Head of caudate nucleus (tissue), 42 donors: ENCODE data around the gene ATP2B2.

Experiments
- DNase-seq, 42 donors: peaks; one replicate each; pipeline versions ENCODE4 v3.0.0 to v3.0.0-alpha.2; 2020 to 2021; ENCODE audit warnings: mixed read lengths in 7 of 42
- intact Hi-C: fragments of 100-400 bp; cut with DNase I; formaldehyde crosslinking; loops from one replicate; pipeline ENCODE4 v1.15.0; 2022

Gene ATP2B2

DNA sequence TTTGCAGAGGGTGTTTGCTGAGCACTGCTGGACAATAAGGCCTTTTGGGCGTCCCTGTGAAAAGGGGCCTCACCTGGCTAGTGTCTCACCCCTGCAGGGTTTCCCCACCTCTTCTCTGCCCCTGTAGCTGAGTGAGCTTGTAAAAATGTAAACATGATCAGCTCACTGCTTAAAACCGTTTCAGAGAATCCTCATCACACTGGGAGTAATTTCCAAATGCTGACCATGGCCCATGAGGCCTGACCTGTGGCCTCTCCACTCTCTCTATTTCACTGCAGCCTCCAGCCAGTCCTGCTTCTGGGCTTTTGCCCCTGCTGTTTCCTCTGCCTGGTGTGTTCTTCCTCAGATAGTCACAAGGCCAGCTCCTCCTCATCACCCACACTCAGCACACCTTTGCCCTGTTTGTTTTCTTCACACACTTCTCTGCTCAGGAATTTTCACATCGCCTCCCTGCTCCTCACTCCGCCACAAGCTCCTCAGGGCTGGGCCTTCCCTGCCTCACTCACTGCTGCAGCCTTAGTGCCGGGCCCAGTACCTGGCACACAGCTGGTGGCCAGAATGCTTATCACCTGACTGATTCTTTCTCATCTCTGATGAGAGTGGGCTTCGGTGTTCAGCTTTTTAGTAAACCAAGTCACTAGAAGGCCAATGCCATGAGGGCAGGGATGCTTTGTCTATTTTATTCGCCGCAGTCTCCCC, 105.2 kb downstream of the ATP2B2 start:
- DNase-seq = no peak
- intact Hi-C loops = no loop called here

DNA sequence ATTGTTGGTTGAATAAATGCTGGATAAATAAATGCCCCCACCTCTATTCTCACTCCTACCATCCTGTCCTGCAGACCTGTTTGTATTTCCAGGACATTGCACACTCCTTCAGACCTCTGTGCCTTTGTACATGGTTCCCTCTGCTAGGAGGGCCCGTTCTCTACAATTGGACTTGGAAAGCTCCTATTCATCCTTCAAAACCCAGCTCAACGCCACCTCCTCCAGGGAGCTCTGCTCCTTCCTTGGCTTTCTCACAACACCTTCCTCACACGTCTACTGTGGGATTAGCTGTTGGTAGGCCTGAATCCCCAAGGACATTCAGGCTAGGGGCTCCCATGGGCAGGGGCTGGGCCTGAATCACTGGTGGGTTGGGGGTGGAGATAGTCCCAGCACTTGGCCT, 105.8 kb downstream of the ATP2B2 start:
- intact Hi-C loops = no loop called here
- no peak for DNase-seq

DNA sequence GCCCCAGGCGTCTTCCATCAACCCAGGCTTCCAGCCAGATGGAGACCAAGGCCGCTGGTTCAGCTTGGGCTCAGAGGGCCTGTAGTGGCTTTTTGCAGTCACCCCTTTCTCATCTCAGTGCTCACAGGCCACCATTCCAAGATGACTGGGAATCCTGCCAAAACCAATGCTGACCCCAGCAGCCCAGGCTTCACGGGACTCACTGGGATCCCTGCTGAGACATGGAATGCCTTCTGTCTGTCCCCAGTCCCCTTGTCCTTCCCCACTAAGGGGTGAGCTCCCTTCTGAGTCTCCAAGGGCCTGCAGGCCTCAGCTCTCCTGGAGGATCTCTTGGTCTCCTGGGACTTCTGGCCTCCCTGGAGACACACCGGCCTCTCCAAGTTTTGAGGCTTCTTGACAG, 107.0 kb downstream of the ATP2B2 start:
- DNase-seq = no peak
- intact Hi-C loops = no loop called here

DNA sequence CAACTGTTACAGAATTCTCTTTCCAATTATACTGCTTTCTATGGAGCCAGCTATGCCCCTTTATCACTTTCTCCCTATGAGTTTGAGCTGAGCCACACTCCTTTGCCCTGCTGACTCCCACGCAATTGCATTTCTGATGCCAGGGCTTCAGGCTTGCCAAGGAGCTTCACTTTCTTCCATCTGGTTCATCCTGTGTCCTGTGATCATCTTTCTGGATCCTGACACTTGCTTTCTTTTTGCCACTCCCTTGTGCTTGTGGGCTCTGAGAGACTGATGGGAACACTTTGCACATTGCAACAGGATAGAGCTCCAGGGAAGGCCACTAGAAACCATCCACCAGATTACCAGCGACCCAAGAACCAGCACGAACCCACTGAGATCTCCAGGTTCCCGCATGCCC, 107.5 kb downstream of the ATP2B2 start:
- DNase-seq = peak in 12 of 42 donors; percentile 18 to 61 (median 33)
- intact Hi-C loops = no loop called here

DNA sequence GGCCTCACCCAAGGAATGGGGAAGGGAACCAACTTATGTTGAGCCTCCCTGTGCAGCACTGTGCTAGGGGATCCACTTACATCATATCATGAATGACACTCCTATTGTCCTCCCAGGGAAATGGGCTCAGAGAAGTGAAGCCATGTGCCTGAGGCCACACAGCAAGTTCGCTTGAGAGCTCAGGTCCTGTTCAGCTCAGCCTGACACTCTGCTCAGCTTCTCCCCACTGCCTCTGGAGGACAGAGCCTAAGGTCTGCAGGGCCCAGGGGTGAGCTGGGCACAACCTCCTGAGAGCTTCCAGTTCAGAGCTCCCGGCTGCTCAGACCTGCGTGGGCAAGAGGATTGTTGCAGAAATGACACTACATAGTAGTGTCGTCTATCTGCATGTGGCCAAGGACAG, 108.5 kb downstream of the ATP2B2 start:
- intact Hi-C loops = no loop called here

DNA sequence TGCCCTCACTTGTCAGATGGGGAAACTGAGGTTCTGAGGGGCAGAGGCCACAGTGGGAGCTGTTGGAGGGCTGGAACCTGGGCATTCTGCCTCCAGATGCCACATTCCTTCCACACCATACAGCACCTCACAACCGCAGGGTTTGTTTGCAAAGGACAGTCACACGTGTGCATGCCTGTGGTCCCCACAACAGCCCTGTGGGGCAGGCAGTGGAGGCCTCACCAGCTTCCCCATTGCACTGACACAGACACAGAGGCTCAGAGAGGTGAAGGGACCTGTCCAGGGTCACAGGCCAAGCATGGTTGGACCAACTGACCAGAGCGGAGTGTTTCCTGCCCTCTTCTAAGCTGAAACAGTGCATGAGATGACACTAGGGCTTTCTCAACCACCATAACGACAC, 109.3 kb downstream of the ATP2B2 start:
- DNase-seq = no peak
- intact Hi-C loops = no loop called here

More for the DNA sequence above, 108.5 kb downstream of the ATP2B2 start:
- no peak for DNase-seq

DNA sequence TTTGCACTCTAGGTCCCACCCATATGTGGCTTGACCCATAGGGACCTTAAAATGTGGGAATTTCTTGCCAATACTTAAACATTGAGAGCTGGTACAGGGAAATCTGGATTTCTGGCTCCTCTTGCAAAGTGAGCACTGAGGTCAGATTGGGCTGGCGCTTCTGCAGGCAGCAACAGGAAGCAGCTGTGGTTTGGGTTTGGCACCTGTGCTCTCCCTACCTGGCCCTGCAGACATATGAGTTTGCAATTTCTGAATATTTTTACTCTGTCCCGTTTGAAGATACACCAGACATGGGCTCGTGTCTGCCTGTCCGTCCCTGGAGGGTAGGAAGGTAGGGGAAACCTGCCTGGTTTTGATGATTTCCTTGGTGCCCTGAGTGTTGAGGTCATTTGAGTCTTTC, 109.7 kb downstream of the ATP2B2 start:
- intact Hi-C loops = no loop called here
- DNase-seq = no peak

DNA sequence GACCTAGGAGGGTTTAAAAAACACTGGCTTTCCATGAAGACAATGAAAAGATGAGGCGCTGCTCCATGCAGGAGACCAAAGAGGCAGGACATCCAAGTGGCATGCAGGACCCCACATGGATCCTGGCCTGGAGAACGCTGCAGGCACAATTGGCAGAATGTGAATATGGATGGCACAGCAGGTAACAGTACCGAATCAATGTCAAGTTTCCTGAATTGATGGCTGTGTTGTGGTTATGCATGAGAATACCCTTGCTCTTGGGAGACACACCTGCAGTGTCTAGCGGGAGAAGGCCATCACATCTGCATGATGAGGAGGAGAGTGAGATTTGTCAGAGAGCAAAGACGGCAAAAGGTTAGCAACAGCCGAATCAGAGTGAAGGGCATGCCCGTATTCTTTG, 110.2 kb downstream of the ATP2B2 start:
- intact Hi-C loops = no loop called here
- DNase-seq = no peak

DNA sequence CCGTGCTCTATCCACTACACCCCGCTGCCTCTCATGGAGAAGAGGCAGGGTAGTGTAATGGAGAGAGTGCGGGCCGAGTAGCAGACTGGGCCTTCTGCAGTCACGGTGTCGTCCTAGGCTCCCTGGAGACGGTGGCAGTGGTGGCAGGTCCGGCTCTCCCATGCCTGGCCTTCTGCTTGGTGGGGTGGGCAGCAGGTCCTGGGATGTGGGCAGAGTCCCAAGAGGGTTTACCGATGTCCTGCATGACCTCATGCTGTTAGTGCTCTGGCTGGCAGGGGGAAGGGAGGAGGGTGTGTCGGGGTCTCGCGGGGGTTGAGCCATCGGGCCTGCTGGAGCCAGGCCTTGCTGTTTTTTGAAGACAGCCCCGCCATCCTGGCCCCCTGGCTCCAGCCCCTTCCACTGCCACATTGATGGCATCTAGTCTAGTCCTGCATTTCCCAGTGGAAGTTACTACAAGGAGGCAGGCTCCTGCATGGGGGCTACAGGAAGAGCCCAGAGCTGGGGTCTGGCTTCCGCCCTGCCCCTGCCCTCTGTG, 110.8 kb downstream of the ATP2B2 start:
- DNase-seq = no peak
- intact Hi-C loops = no loop called here

DNA sequence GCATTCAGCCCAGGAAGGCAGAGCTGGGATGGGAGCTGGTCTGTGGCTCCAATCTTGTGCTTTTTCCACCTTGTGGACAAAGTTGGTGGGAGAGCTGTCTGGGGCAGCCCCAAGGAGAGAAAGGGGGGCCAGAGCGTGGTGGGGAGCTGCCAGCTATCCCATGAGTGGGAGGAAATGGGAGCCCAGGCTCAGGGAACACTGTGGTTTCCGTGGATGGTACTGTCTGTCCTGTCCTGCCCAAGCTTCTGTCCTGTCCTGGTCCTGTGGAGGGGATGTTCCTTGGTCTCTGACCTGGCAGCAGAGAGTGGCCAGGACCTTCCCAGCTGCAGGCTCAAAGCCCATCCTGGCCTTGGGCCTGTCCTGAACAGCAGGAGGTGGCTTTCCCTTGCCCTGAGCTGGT, 111.9 kb downstream of the ATP2B2 start:
- DNase-seq = no peak
- intact Hi-C loops = no loop called here

DNA sequence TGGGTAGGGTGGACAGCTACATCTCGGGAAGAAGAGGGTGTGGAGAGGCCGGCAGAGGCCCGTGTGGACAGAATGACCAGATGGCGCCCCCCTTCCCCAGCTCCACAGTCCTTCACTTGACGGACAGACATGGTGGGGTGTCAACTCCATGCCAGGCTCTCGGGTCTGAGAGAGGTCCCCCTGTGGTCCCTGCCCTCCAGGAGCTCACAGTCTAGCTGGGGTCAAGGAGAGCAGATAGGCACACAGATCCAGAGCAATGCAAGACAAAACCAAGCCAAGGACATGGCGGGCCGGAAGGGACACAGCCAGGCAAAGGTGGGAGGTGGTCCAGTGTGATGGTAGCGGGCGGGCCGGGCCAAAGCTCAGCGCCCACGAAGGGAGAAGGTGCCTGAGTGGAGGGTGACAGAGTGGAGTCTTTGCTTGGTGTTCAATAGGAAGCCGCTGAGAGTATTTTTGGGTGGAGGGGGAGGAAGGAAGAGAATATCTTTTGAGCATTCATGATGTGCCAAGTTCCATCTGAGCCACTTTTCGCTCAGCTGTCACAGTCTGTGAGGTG, 112.4 kb downstream of the ATP2B2 start:
- intact Hi-C loops = no loop called here
- DNase-seq = no peak

DNA sequence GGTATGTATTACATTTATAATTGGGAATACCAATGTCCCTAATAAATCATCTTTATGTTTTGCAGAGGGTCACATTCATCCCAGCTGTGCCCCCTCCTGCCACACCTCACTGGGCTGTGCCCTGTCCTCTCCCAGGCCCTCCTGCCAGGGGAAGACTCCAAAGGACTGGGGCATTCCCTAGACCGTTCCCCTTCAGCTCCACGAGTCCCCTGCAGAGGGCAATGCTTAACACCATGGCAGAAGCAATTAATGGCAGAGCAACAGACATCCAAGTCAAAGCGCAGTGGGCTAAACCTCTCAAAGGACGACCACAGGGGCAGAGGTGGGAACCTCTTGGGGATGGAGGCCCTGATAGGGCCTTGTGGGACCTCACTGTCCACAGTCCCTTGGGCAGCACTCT, 113.1 kb downstream of the ATP2B2 start:
- intact Hi-C loops = no loop called here
- DNase-seq = no peak

DNA sequence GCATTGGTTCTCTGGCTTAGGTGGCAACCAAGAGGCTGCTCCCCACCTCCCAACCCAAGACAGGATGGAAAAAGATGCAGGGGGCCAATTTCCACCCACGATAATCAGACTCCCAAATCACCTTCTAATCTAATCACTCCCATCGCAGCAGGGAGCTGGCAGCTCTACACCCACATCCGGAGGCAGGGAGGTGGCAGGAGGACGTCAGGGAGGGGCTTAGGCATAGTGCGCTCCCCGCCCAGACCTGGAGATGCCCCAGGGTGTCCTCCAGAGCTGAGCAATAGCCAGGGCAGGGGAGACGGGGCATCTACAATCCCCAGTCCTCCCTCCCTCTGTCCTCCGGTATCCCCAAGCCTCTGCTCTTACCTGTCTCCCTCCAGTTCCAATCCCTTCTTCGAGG, 114.0 kb downstream of the ATP2B2 start:
- intact Hi-C loops = no loop called here
- peak in 17 of 42 donors; percentile 16 to 70 (median 52) for DNase-seq

DNA sequence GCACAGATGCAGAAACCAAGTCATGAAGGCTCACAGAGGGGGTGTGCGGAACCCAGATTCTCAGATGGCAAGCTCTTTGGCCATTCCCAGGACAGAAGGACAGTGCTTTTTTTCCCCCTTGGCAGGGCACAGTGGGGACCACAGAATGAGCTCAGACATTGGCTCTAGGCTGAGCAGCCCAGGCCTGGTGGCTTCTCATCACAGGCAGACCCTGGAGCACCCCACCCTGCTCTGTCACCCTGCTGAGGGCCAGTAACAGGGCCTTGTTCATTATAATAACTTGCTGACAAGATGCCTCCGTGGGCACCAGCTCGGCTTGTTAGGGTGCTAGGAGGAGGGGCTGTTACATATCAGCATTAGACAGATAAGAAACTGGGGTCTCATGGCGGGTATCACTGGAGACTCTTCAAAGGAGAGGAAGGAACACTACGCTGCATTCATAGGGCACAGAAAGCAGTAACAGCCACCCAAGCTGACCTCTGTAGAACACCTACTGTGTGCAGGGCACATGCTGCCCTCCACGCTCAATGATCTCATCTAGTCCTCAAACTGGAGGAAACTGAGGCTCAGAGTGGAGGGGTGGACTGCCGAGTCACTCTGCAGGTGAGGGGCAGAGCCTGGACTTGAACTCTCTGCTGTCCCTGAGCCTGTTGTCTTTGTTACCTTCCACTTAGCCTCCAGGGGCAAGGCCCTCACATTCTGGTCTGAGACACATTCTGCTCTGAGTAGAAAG, 114.6 kb downstream of the ATP2B2 start:
- intact Hi-C loops = no loop called here
- DNase-seq = no peak

DNA sequence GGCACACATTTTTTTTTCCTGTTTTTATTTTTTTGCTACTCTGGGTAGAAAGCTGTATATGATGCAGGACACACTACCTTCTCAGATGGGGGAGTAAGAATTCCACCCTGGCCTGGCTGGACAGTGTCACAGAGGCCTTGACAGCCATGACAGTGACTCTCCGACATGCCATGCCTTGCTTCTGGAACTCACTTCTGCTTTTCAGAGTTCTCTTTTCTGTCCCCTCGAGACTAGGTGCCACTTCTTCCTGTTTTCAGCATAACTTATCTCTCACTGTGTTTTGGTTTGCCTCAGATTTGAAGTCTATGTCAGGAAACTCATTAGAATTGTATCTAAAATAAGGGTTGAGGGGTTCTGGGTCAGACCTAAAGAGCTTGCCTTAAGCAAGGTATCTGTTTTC, 115.4 kb downstream of the ATP2B2 start:
- no peak for DNase-seq
- intact Hi-C loops = no loop called here

DNA sequence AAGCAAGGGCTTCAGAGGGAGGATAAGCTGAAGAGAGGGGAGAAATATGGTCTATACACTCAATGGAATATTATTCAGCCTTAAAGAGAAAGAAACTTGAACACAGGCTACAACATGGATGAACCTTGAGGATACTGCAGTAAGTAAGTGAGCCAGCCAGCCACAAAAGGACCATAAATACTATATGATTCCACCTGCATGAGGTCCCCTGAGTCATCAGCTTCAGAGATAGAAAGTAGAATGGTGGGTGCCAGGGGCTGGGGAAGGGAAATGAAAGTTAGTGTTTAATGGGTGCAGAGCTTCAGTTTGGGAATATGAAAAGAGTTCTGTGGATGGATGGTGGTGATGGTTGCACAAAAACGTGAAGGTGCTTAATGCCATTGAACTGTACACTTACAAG, 116.0 kb downstream of the ATP2B2 start:
- intact Hi-C loops = no loop called here
- DNase-seq = no peak

DNA sequence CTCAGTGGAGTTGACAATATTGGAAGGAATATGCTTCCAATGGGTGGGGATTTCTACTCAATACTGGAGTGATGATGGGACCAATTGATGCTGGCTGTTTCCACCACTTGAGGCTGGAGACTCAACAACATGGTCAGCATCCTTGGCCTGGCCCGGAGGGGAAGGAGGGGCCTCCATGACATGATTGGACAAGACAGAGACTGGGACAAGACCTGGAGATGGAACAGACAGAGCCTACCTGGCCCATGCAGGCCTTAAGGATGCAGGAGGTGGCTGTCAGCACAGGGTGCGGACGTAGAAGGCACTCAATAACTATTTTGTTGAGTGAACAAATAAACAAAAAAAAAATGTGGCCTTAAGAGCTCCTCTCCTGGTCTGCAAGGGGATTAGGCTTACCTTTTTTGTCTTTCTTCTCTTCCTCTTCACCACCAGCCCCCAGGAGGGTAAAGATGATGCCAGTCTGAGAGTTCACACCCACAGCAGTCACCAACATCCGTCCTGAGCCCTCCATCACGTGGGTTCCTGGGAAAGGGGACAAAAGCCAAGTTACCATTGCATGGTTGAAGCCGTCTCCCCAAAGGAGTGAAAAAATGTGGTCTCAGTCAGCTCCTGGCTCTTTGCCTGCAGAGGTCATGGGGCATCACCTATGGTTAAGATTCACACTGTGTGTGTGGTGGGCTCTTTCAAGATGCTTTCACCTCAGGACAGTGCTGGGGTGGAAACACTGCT, 117.3 kb downstream of the ATP2B2 start:
- intact Hi-C loops = no loop called here
- DNase-seq = no peak

DNA sequence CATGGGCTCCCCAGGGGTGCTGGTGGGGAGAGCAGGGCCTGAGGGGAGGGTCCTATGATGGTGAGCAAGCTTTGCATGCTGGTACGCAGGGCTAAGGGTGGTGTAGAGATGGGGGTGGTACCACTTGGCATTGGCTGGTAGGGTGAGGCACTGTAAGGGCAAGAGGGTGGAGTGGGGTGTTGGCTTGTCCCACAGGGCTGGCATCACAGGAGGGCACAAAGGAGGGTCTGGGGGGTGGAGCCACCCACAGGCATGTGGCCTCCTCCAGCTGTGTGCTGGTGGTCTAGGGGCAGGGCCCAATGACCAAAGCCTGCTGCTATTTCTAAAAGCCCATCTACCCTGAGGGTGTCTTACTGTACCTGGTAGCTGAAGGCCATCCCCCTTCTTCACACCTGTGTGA, 119.3 kb downstream of the ATP2B2 start:
- no peak for DNase-seq
- intact Hi-C loops = no loop called here

DNA sequence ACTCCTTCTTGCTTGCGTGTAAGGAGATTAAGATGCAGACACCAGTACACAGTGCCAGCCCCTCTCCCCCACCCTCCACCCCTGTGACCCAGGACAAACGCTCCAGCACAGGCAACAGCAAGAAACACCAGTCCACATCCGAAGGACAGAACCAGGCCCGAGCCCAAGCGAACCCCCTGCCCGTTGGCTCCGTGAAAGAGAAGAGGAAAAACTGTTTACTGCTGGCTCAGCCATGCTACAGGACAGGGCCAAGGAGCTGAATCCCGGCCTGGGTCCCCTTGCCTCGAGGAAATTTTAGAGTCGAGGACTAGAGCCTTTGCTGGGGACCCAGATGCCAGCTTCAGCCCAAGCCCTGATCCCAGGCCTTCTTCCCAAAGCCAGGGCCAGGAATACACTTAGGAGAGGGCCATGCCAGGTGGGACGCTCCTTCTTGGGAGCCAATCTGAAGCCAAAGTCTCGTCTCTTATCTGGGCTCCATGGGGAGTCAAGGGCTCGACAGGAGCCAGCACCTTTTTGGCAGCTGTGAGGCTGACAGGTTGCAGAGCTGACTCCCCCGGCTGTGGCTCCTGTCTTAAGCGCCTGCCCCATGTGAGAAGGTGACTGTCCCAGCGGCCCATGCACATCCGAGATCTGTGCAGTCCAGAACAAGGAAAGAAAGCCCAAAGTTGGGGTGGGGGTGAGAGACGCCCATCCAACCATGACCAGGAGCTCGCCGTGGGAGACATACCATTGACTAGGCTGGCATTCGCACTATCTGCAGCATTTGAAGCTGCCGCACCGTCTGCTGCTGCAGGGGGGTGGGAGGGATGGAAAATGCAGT, 120.6 kb downstream of the ATP2B2 start:
- no peak for DNase-seq
- intact Hi-C loops = no loop called here
